ENCODE results near the gene AFAP1.

Gene AFAP1

GRCh38 chr4:7816771-7817170, 122.9 kb downstream of the AFAP1 start:
- TF ChIP-seq, protein P1, sequence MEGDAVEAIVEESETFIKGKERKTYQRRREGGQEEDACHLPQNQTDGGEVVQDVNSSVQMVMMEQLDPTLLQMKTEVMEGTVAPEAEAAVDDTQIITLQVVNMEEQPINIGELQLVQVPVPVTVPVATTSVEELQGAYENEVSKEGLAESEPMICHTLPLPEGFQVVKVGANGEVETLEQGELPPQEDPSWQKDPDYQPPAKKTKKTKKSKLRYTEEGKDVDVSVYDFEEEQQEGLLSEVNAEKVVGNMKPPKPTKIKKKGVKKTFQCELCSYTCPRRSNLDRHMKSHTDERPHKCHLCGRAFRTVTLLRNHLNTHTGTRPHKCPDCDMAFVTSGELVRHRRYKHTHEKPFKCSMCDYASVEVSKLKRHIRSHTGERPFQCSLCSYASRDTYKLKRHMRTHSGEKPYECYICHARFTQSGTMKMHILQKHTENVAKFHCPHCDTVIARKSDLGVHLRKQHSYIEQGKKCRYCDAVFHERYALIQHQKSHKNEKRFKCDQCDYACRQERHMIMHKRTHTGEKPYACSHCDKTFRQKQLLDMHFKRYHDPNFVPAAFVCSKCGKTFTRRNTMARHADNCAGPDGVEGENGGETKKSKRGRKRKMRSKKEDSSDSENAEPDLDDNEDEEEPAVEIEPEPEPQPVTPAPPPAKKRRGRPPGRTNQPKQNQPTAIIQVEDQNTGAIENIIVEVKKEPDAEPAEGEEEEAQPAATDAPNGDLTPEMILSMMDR (IDR thresholded peaks at IDR 0.05; ENCODE audit: extremely low read depth, missing control alignments) = no peak
- no peak for DNase-seq (ENCODE audit: low spot score)

DNA sequence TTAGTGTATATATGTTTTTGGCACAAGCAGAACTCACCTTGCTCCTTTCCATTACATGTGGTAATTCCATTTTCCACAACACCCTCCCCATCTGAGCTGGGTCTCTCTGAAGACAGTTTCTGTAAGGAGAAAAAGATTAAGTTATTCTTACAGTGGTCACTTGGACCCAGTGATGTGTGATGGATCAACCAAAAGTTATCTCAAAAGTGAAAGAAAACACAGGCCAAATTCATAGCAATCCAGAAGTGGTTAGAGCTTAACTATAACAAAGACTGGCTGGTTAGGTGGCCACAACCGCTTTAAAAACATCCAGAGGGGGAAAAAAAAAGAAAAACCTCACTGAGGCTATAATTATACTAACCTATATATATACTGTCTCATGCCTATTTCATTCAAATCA, 123.7 kb downstream of the AFAP1 start:
- DNase-seq (ENCODE audit: low spot score) = no peak

DNA sequence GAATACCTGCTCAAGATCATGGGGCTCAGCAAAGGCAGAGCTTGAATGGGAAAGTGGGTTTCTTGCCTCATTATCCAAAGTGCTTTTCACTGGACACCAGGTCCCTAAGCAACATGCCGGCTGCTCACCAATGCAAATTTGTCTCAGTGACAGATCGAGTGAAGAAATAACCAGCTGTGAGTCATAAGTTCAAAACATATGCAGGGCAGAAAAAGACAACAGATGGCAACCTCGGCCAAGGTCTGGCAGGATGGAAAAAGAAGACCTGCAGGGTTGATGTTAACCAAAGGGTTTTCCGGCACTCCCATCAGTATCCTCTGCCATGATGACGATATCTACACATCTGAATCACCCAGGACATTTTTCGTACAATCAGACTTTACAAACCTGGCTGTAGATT, 124.1 kb downstream of the AFAP1 start:
- no peak for DNase-seq (ENCODE audit: low spot score)
- TF ChIP-seq, protein P1 (IDR thresholded peaks at IDR 0.05; ENCODE audit: extremely low read depth, missing control alignments) = no peak

More for the DNA sequence above, 123.7 kb downstream of the AFAP1 start:
- TF ChIP-seq, protein P1 (IDR thresholded peaks at IDR 0.05; ENCODE audit: extremely low read depth, missing control alignments) = no peak

DNA sequence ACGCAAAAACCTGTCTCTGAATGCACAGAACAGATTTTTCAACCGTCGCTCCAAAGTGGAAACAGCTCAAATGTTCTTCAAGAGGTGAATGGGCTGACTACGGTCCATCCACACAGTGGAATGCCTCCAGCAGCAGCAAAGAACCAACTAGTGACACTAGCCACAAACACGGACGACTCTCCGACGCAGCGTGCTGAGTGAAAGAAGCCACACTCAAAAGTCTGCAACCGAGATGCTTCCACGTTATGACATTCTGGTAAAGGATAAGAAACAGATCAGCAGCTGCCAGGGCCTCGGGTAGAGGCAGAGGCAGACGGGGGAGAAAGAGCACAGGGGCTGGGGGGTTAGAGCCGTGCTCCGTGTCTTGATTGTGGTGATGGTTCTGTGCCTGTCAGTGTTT, 125.2 kb downstream of the AFAP1 start:
- TF ChIP-seq, protein P1 (IDR thresholded peaks at IDR 0.05; ENCODE audit: extremely low read depth, missing control alignments) = no peak
- DNase-seq (ENCODE audit: low spot score) = no peak

- TF ChIP-seq, protein P1 (IDR thresholded peaks at IDR 0.05; ENCODE audit: extremely low read depth, missing control alignments) = no peak
- DNase-seq (ENCODE audit: low spot score) = no peak
Observed at GRCh38 chr4:7813674-7814073, 126.0 kb downstream of the AFAP1 start.

- DNase-seq (ENCODE audit: low spot score) = no peak
- TF ChIP-seq, protein P1 (IDR thresholded peaks at IDR 0.05; ENCODE audit: extremely low read depth, missing control alignments) = no peak
Observed at GRCh38 chr4:7812921-7813320, 126.7 kb downstream of the AFAP1 start.

GRCh38 chr4:7812231-7812857, 127.3 kb downstream of the AFAP1 start:
- TF ChIP-seq, protein P1 (IDR thresholded peaks at IDR 0.05; ENCODE audit: extremely low read depth, missing control alignments) = no peak
- no peak for DNase-seq (ENCODE audit: low spot score)
